H1 (cell line): ENCODE measurements around the gene SRSF7.

Source experiments
- CHD2 ChIP-seq: IDR thresholded peaks from 2 replicates; pipeline ENCODE4 v1.6.1; 2012; ENCODE audit warnings: low read length, improper control_type of control experiment
- CTCF ChIP-seq, 3 experiments: IDR thresholded peaks; 1 replicate in 2 of 3; 2 replicates in 1 of 3; pipeline versions ENCODE4 v1.5.1 to v1.6.1; 2011; ENCODE audit warnings: low read length in 3 of 3, mild to moderate bottlenecking in 3 of 3, inconsistent platforms in 2 of 3, low read depth in 1 of 3, moderate library complexity in 1 of 3; ENCODE audit not compliant: insufficient read depth in 1 of 3; ENCODE audit errors: control extremely low read depth in 1 of 3
- EZH2 ChIP-seq: fragments of 200-600 bp; sonication (generic); IDR thresholded peaks from 2 replicates; pipeline ENCODE4 v1.7.1; 2012; ENCODE audit warnings: low read depth, mild to moderate bottlenecking, moderate library complexity, low read length, inconsistent platforms; ENCODE audit not compliant: severe bottlenecking
- GABPA ChIP-seq: IDR thresholded peaks from 2 replicates; pipeline ENCODE4 v1.6.1; 2011; ENCODE audit warnings: mild to moderate bottlenecking, low read length, moderate library complexity, borderline replicate concordance; ENCODE audit not compliant: insufficient read depth
- POLR2AphosphoS5 ChIP-seq: IDR thresholded peaks from 2 replicates; pipeline ENCODE4 v1.6.1; 2011; ENCODE audit warnings: low read depth, low read length
- SP1 ChIP-seq: IDR thresholded peaks from 2 replicates; pipeline ENCODE4 v1.6.1; 2011; ENCODE audit warnings: low read depth, low read length
- SUZ12 ChIP-seq: fragments of 200-600 bp; sonication (generic); IDR thresholded peaks from 2 replicates; pipeline ENCODE4 v1.6.1; 2012; ENCODE audit warnings: mild to moderate bottlenecking, inconsistent platforms, low read length, moderate library complexity, mixed read lengths
- USF2 ChIP-seq: IDR thresholded peaks from 2 replicates; pipeline ENCODE4 v1.6.1; 2011; ENCODE audit warnings: low read length, improper control_type of control experiment
- YY1 ChIP-seq: IDR thresholded peaks from 2 replicates; pipeline ENCODE4 v1.6.1; 2011; ENCODE audit warnings: low read depth, mild to moderate bottlenecking, low read length
- TF ChIP-seq, protein P1 (sequence below): IDR thresholded peaks from 2 replicates; pipeline ENCODE4 v1.6.1; 2011; ENCODE audit warnings: low read depth, mild to moderate bottlenecking, low read length; ENCODE audit not compliant: insufficient read depth

GRCh38 chr2:38765551-38765950 is 14.4 kb upstream of the SRSF7 start:
- TF ChIP-seq CTCF (IDR thresholded peaks at IDR 0.05; ENCODE audit: control extremely low read depth in 1 of 3, insufficient read depth in 1 of 3, low read depth in 1 of 3, low read length in 3 of 3) (no peak), GABPA (no peak), SP1 (no peak), SUZ12 (no peak), EZH2 (no peak), YY1 (no peak), CHD2 (no peak), POLR2AphosphoS5 (no peak), USF2 (no peak)
- TF ChIP-seq, protein P1, sequence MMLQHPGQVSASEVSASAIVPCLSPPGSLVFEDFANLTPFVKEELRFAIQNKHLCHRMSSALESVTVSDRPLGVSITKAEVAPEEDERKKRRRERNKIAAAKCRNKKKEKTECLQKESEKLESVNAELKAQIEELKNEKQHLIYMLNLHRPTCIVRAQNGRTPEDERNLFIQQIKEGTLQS = no peak
